Keratinocyte (primary cell): ENCODE results near the gene ARPC5. TPM values are rescaled to one million over a fixed set of nuclear protein-coding genes. Genes with fewer than 3 reads are reported as not detected.

Experiments used
- DNase-seq: peaks from one replicate; pipeline ENCODE4 v3.0.0-alpha.2; 2011; ENCODE audit warnings: low read depth, missing footprints, low spot score
- FAIRE-seq: peaks from 2 replicates; lab custom pipeline; 2011; peaks lifted over from hg19 to GRCh38; lab: Jason Lieb, UNC
- H2AFZ ChIP-seq: 2 replicates; pipeline ENCODE4 v1.6.0; 2012; ENCODE audit warnings: low read length, control low read depth, inconsistent platforms; ENCODE audit not compliant: control insufficient read depth
- H3K27ac ChIP-seq: 2 replicates; pipeline ENCODE4 v1.5.1; 2011; ENCODE audit warnings: low read length; ENCODE audit not compliant: control insufficient read depth, insufficient read depth
- H3K27me3 ChIP-seq: 3 replicates; pipeline ENCODE4 v1.6.0; 2011; ENCODE audit warnings: low read length; ENCODE audit not compliant: control insufficient read depth, insufficient read depth; ENCODE audit errors: extremely low read depth
- H3K36me3 ChIP-seq, 2 experiments: 2 replicates in 1 of 2; 3 replicates in 1 of 2; pipeline ENCODE4 v1.5.1; 2011; ENCODE audit warnings: low read length in 2 of 2, mild to moderate bottlenecking in 1 of 2; ENCODE audit not compliant: control insufficient read depth in 2 of 2, insufficient read depth in 2 of 2; ENCODE audit errors: extremely low read depth in 1 of 2
- H3K4me1 ChIP-seq: 3 replicates; pipeline ENCODE4 v1.5.1; 2011; ENCODE audit warnings: low read length; ENCODE audit not compliant: control insufficient read depth, insufficient read depth; ENCODE audit errors: extremely low read depth
- H3K4me2 ChIP-seq: 3 replicates; pipeline ENCODE4 v1.6.0; 2011; ENCODE audit warnings: low read depth, low read length; ENCODE audit not compliant: control insufficient read depth, insufficient read depth; ENCODE audit errors: extremely low read depth
- H3K4me3 ChIP-seq, 3 experiments: fragments of 200-600 bp in 1 of 3; sonication (generic) in 1 of 3; 2 replicates in 2 of 3; 3 replicates in 1 of 3; pipeline ENCODE4 v1.5.1; 2011 to 2016; ENCODE audit warnings: low read length in 3 of 3, mild to moderate bottlenecking in 3 of 3, control low read depth in 2 of 3, inconsistent platforms in 1 of 3, low read depth in 1 of 3, mixed read lengths in 1 of 3, mixed run types in 1 of 3, moderate library complexity in 1 of 3; ENCODE audit not compliant: control insufficient read depth in 2 of 3, insufficient read depth in 2 of 3; ENCODE audit errors: extremely low read depth in 1 of 3
- H3K79me2 ChIP-seq: 2 replicates; pipeline ENCODE4 v1.6.0; 2012; ENCODE audit warnings: low read length; ENCODE audit not compliant: control insufficient read depth, insufficient read depth
- H3K9ac ChIP-seq: 3 replicates; pipeline ENCODE4 v1.6.0; 2011; ENCODE audit warnings: low read length; ENCODE audit not compliant: control insufficient read depth, insufficient read depth; ENCODE audit errors: extremely low read depth
- H3K9me1 ChIP-seq: 3 replicates; pipeline ENCODE4 v1.6.0; 2011; ENCODE audit warnings: low read length; ENCODE audit not compliant: control insufficient read depth, insufficient read depth; ENCODE audit errors: extremely low read depth
- H3K9me3 ChIP-seq: 2 replicates; pipeline ENCODE4 v1.5.1; 2012; ENCODE audit warnings: low read depth, low read length; ENCODE audit not compliant: control insufficient read depth
- H4K20me1 ChIP-seq: 3 replicates; pipeline ENCODE4 v1.6.0; 2011; ENCODE audit warnings: low read length; ENCODE audit not compliant: control insufficient read depth, insufficient read depth; ENCODE audit errors: extremely low read depth
- CTCF ChIP-seq, 3 experiments: IDR thresholded peaks in 1 of 3; conservative IDR thresholded peaks in 1 of 3; optimal IDR thresholded peaks in 1 of 3; 2 replicates in 2 of 3; 3 replicates in 1 of 3; pipeline versions ENCODE3 to v1.5.1; 2011; ENCODE audit warnings: low read length in 3 of 3, mild to moderate bottlenecking in 3 of 3, moderate library complexity in 2 of 3, control low read depth in 1 of 3, inconsistent platforms in 1 of 3; ENCODE audit not compliant: insufficient read depth in 2 of 3; ENCODE audit errors: extremely low read depth in 1 of 3
- EZH2 ChIP-seq: IDR thresholded peaks from one replicate; pipeline ENCODE4 v1.6.1; 2012; ENCODE audit warnings: inconsistent platforms, mild to moderate bottlenecking, low read length, moderate library complexity
- dilution Hi-C: fragments of 300-500 bp; cut with MboI; formaldehyde crosslinking; loops from one replicate; pipeline ENCODE4 v1.7.0; 2020; ENCODE audit warnings: low sequenced_read_pairs; ENCODE audit not compliant: extremely low pct_ligation_motif_present
- polyA plus RNA-seq, 5 experiments: library from polyadenylated mRNA; depleted of rRNA in 3 of 5; stranded (reverse) in 3 of 5; stranded (forward) in 1 of 5; unstranded in 1 of 5; fragments of >200 nt; gene quantifications; 1 replicate in 1 of 5; 2 replicates in 3 of 5; 3 replicates in 1 of 5; pipeline versions ENCODE4 v1.2.1 to v1.2.3, GENCODE V29; 2011 to 2012; ENCODE audit warnings: missing spikeins in 2 of 5, low read depth in 1 of 5, low replicate concordance in 1 of 5

ARPC5 gene
- polyA plus RNA-seq, 1 donor (not counting 4 experiments of a cell fraction or from before 2014, with no cell fraction given) = 255 TPM

DNA sequence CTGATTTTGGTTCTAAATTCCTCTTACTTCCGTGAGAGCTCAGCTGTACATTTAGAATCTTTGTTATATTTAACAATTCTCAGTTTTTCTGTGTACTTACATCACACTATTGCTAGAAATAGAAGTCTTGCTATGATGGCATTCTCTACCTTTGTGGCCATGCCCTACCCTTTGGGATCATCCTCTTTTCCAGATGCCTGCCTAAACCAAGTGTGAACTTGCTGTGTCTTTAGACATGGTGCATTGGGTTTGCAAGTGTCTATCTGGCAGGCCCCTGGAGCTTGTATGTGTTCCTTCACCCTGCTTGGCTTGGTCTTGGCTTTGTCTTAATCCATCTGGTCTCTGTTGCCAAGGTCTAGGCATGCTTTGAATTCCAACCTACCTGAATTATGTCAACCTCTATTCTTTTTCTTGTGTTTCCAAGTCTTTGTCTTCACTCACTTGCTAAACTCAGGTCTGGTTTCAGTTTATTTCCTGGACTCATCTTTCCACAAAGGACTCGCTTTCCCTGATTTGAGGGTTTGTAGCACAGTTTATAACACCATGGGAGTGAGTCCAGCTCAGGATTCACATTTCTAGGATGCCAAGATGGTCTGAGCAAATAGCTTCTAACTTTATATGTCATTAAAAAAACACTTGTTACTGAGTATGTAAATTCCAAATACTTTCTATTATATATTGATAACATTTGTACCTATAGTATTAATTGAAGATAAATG is 38.2 kb upstream of the ARPC5 start:
- Histone ChIP-seq H3K27ac (no peak overlapping the region), H3K9me1 (no peaks in the 10 kb centered on the region), H3K4me2 (no peak overlapping the region), H3K27me3 (no peaks in the 10 kb centered on the region), H3K79me2 (no peaks in the 10 kb centered on the region), H3K9ac (no peak overlapping the region), H3K36me3 (no peaks in the 10 kb centered on the region), H3K9me3 (no peaks in the 10 kb centered on the region), H3K4me1 (no peaks in the 10 kb centered on the region), H2AFZ (no peak overlapping the region), H3K4me3 (no peak overlapping the region), H4K20me1 (no peaks in the 10 kb centered on the region)
- TF ChIP-seq CTCF (optimal IDR thresholded peaks at IDR 0.05 in 1 of 3, IDR thresholded peaks at IDR 0.05 in 1 of 3, conservative IDR thresholded peaks at IDR 0.05 in 1 of 3; ENCODE audit: extremely low read depth in 1 of 3, insufficient read depth in 2 of 3, low read length in 3 of 3) = no peak
- TF ChIP-seq EZH2 = no peak
- dilution Hi-C loops = no loop called here
- DNase-seq = no peak
- FAIRE-seq = no peak

DNA sequence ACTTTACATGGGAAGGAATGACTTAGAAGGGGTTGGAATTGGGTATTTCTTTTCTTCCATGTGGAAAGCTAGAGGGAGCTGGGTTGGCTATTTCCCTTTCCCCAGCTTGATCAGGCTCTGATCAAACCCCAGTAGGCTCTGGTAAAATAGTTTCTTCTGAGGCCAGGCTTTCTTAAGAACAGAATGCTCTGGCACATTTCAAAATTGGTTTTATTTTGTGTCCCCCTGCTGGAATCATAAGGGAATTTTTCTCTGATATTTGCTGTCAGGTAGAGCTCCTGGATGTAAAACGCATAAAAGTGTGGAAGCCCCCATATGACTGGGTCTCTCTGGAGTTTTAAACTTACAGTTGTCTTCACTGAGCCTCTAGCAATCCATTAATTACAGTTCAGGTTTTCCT is 34.6 kb upstream of the ARPC5 start:
- H3K27ac ChIP-seq = no peak overlapping the region
- DNase-seq (no peak), FAIRE-seq (no peak)
- no peaks in the 10 kb centered on the region for H4K20me1 ChIP-seq
- no peaks in the 10 kb centered on the region for H3K4me1 ChIP-seq
- H3K36me3 ChIP-seq = no peaks in the 10 kb centered on the region
- no peaks in the 10 kb centered on the region for H3K79me2 ChIP-seq
- dilution Hi-C loops = no loop called here
- H3K27me3 ChIP-seq = no peaks in the 10 kb centered on the region
- H3K9me3 ChIP-seq = no peaks in the 10 kb centered on the region
- H3K4me3 ChIP-seq = no peak overlapping the region
- H3K9me1 ChIP-seq = no peaks in the 10 kb centered on the region
- H3K4me2 ChIP-seq = no peak overlapping the region
- H2AFZ ChIP-seq = no peak overlapping the region
- no peak overlapping the region for H3K9ac ChIP-seq
- TF ChIP-seq EZH2 (no peak), CTCF (optimal IDR thresholded peaks at IDR 0.05 in 1 of 3, IDR thresholded peaks at IDR 0.05 in 1 of 3, conservative IDR thresholded peaks at IDR 0.05 in 1 of 3; ENCODE audit: extremely low read depth in 1 of 3, insufficient read depth in 2 of 3, low read length in 3 of 3) (peak in 1 of 3 experiments; percentile 11)
